ENCODE data around the gene PCNT. TPM values are rescaled to one million over a fixed set of nuclear protein-coding genes. Genes with fewer than 3 reads are reported as not detected.
A peak's percentile ranks its signal among the peaks of the same experiment; 100 is the strongest.

Gene PCNT
- total RNA-seq, 1 experiment from 2014 or later, result 41.0 TPM

GRCh38 chr21:46287541-46287940, 36.4 kb upstream of the PCNT start (continued):
- no peak for TF ChIP-seq ZNF423 (CRISPR knock-in tag; IDR thresholded peaks at IDR 0.05)

DNA sequence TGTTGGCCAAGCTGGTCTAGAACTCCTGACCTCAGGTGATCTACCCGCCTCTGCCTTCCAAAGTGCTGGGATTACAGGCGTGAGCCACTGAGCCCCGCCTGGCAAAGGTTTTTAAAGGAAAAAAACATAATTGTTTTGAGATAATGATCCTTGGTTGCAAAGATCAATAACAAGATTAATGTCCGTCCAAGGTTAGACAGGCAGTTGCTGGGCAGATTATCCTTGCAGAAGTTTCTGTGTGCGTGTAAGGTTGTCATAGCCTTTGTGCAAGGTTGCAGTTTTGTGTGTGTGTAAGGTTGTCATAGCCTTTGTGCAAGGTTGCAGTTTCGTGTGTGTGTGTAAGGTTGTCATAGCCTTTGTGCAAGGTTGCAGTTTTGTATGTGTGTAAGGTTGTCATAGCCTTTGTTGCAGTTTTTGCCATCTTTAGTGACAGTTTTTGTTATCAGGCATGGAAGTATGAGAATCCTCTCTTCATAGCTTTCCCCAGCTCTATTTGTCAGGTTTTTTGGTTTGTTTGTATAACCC, 34.2 kb upstream of the PCNT start:
- Mint-ChIP-seq H3K27ac (peak overlapping the region; percentile 43), H3K4me3 (no peak overlapping the region), H3K27me3 (ENCODE audit: low read depth) (no peaks in the 10 kb centered on the region), H3K9me3 (no peaks in the 10 kb centered on the region), H3K36me3 (peaks cover 19% of the 10 kb centered on the region), H3K4me1 (peaks cover 37% of the 10 kb centered on the region)
- DNase-seq (ENCODE audit: low spot score) (no peak), ATAC-seq (no peak)
- CTCF ChIA-PET, result no interaction called here
- TF ChIP-seq ZNF671 (CRISPR knock-in tag; IDR thresholded peaks at IDR 0.05) (no peak), STAT6 (CRISPR knock-in tag; conservative IDR thresholded peaks at IDR 0.05; ENCODE audit: low read depth) (no peak), TEAD4 (CRISPR knock-in tag; IDR thresholded peaks at IDR 0.05) (no peak), IRF1 (CRISPR knock-in tag; IDR thresholded peaks at IDR 0.05) (no peak), ATF3 (CRISPR knock-in tag; conservative IDR thresholded peaks at IDR 0.05) (no peak), NR1H2 (CRISPR knock-in tag; IDR thresholded peaks at IDR 0.05) (no peak), JAZF1 (CRISPR knock-in tag; IDR thresholded peaks at IDR 0.05) (no peak)
- TF ChIP-seq, protein P1, sequence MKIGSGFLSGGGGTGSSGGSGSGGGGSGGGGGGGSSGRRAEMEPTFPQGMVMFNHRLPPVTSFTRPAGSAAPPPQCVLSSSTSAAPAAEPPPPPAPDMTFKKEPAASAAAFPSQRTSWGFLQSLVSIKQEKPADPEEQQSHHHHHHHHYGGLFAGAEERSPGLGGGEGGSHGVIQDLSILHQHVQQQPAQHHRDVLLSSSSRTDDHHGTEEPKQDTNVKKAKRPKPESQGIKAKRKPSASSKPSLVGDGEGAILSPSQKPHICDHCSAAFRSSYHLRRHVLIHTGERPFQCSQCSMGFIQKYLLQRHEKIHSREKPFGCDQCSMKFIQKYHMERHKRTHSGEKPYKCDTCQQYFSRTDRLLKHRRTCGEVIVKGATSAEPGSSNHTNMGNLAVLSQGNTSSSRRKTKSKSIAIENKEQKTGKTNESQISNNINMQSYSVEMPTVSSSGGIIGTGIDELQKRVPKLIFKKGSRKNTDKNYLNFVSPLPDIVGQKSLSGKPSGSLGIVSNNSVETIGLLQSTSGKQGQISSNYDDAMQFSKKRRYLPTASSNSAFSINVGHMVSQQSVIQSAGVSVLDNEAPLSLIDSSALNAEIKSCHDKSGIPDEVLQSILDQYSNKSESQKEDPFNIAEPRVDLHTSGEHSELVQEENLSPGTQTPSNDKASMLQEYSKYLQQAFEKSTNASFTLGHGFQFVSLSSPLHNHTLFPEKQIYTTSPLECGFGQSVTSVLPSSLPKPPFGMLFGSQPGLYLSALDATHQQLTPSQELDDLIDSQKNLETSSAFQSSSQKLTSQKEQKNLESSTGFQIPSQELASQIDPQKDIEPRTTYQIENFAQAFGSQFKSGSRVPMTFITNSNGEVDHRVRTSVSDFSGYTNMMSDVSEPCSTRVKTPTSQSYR (CRISPR knock-in tag; IDR thresholded peaks at IDR 0.05), result no peak
- POLR2A ChIA-PET, result no interaction called here

- ChIA-PET CTCF (no interaction called here), POLR2A (no interaction called here)
- H3K27ac Mint-ChIP-seq, result no peak overlapping the region
- H3K36me3 Mint-ChIP-seq, result peaks cover 19% of the 10 kb centered on the region
- H3K9me3 Mint-ChIP-seq, result no peaks in the 10 kb centered on the region
- no peak for ATAC-seq
- TF ChIP-seq GABPB1 (CRISPR knock-in tag; IDR thresholded peaks at IDR 0.05), result no peak
- TF ChIP-seq TP53 (CRISPR knock-in tag; IDR thresholded peaks at IDR 0.05), result no peak
- TF ChIP-seq, protein P1 (CRISPR knock-in tag; IDR thresholded peaks at IDR 0.05), result no peak
- no peak for TF ChIP-seq ZNF671 (CRISPR knock-in tag; IDR thresholded peaks at IDR 0.05)
- peaks cover 3% of the 10 kb centered on the region; the same call in 1 of the 2 replicates for H3K27me3 Mint-ChIP-seq (ENCODE audit: low read depth)
- H3K4me3 Mint-ChIP-seq, result no peak overlapping the region
- H3K4me1 Mint-ChIP-seq, result peaks cover 42% of the 10 kb centered on the region
- DNase-seq (ENCODE audit: low spot score), result no peak
Observed at GRCh38 chr21:46291561-46291960, 32.4 kb upstream of the PCNT start.
